Measurements from ENCODE around the gene LAMTOR5. TPM values are rescaled to one million over a fixed set of nuclear protein-coding genes. Genes with fewer than 3 reads are reported as not detected.
"Not testable (repeated sequence)": the region's sequence is repeated elsewhere in the genome, so short reads cannot be mapped to it uniquely, and the experiment has no call there.

Gene LAMTOR5
- total RNA-seq, 1 donor from 2014 or later: 135 TPM

DNA sequence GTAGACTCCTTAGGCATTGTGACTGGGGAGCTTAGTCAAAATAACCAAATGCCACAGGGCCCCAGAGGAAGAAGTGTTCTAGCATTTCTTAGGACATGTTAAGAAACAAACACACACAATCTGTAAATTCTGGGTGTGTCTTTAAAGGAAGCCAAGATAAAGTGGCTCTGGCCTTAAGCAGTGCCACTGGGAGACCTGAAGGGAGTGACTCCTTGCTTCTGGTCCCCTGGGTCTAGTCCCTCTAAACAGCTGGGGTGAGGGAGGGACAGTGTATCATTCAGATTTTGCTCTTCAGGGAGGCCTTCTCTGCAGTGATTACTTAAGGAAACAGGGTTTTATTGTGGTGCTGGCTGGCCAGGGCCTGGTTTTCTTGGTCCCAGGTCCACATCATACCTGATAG, 34.4 kb upstream of the LAMTOR5 start:
- Mint-ChIP-seq H3K9me3 (ENCODE audit: unreplicated experiment) (peaks cover 2% of the 10 kb centered on the region), H3K4me1 (ENCODE audit: low read depth, unreplicated experiment) (no peaks in the 10 kb centered on the region), H3K36me3 (ENCODE audit: unreplicated experiment) (no peaks in the 10 kb centered on the region), H3K4me3 (ENCODE audit: unreplicated experiment) (no peak overlapping the region), H3K27ac (ENCODE audit: unreplicated experiment) (no peak overlapping the region), H3K27me3 (ENCODE audit: unreplicated experiment) (peaks cover 2% of the 10 kb centered on the region)
- TF ChIP-seq CTCF (IDR thresholded peaks at IDR 0.05; ENCODE audit: partially characterized antibody, unreplicated experiment): no peak
- no peak for DNase-seq

- H3K27me3 Mint-ChIP-seq (ENCODE audit: unreplicated experiment): peaks cover under 1% of the 10 kb centered on the region
- no peak overlapping the region for H3K4me3 Mint-ChIP-seq (ENCODE audit: unreplicated experiment)
- no peaks in the 10 kb centered on the region for H3K36me3 Mint-ChIP-seq (ENCODE audit: unreplicated experiment)
- peaks cover 2% of the 10 kb centered on the region for H3K9me3 Mint-ChIP-seq (ENCODE audit: unreplicated experiment)
- no peak for DNase-seq
- no peak for TF ChIP-seq CTCF (IDR thresholded peaks at IDR 0.05; ENCODE audit: partially characterized antibody, unreplicated experiment)
- H3K4me1 Mint-ChIP-seq (ENCODE audit: low read depth, unreplicated experiment): no peaks in the 10 kb centered on the region
- no peak overlapping the region for H3K27ac Mint-ChIP-seq (ENCODE audit: unreplicated experiment)
Observed at GRCh38 chr1:110440877-110441276, 33.4 kb upstream of the LAMTOR5 start.

GRCh38 chr1:110439873-110440272, 32.4 kb upstream of the LAMTOR5 start:
- not testable (repeated sequence) for H3K4me1 Mint-ChIP-seq (ENCODE audit: low read depth, unreplicated experiment); H3K27me3 Mint-ChIP-seq (ENCODE audit: unreplicated experiment); H3K9me3 Mint-ChIP-seq (ENCODE audit: unreplicated experiment); H3K27ac Mint-ChIP-seq (ENCODE audit: unreplicated experiment); H3K4me3 Mint-ChIP-seq (ENCODE audit: unreplicated experiment); H3K36me3 Mint-ChIP-seq (ENCODE audit: unreplicated experiment); DNase-seq

DNA sequence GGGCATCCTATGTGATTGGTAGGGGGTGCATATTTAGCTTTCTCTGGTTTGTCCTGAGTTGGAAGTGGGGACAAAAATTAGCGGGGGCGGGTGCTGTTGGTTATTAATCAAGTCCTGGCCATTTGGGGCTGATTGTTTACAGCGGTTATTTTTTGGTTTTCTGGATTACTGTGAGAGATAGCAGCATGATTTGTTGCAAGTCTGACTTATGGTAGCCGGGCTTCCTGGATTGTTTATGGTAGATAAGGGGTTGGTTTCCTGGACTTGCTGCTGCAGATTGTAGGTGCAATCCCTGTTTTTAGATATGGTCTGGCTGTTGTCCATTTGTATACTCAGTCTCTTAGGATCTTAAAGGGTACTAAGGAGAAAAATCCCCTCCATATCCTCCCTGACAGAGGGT, 31.4 kb upstream of the LAMTOR5 start:
- no peak for TF ChIP-seq CTCF (IDR thresholded peaks at IDR 0.05; ENCODE audit: partially characterized antibody, unreplicated experiment)
- peaks cover 3% of the 10 kb centered on the region for H3K4me1 Mint-ChIP-seq (ENCODE audit: low read depth, unreplicated experiment)
- no peak for DNase-seq
- no peaks in the 10 kb centered on the region for H3K9me3 Mint-ChIP-seq (ENCODE audit: unreplicated experiment)
- no peak overlapping the region for H3K4me3 Mint-ChIP-seq (ENCODE audit: unreplicated experiment)
- no peak overlapping the region for H3K27ac Mint-ChIP-seq (ENCODE audit: unreplicated experiment)
- H3K27me3 Mint-ChIP-seq (ENCODE audit: unreplicated experiment): no peaks in the 10 kb centered on the region
- no peaks in the 10 kb centered on the region for H3K36me3 Mint-ChIP-seq (ENCODE audit: unreplicated experiment)

DNA sequence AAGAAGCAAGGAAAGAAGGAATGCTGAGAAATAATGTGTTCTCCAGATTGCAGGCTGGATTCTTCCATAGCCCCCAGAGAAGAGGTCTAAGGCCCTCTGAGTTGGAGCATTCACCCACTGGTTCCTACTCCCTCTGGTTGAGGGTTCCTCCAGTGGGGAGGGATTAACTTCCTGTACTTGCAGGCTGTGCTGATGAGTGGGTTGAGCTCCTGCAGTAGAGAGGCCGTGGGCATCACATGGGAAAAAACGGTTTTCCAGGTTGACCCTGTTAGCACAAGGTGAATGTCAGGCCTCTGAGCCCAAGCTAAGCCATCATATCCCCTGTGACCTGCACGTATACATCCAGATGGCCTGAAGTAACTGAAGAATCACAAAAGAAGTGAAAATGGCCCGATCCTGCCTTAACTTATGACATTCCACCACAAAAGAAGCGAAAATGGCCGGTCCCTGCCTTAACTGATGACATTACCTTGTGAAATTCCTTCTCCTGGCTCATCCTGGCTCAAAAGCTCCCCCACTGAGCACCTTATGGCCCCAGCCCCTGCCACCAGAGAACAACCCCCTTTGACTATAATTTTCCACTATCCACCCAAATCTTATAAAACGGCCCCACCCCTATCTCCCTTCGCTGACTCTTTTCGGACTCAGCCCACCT, 30.3 kb upstream of the LAMTOR5 start:
- H3K4me1 Mint-ChIP-seq (ENCODE audit: low read depth, unreplicated experiment); DNase-seq; H3K27ac Mint-ChIP-seq (ENCODE audit: unreplicated experiment); H3K27me3 Mint-ChIP-seq (ENCODE audit: unreplicated experiment); H3K9me3 Mint-ChIP-seq (ENCODE audit: unreplicated experiment); H3K4me3 Mint-ChIP-seq (ENCODE audit: unreplicated experiment); H3K36me3 Mint-ChIP-seq (ENCODE audit: unreplicated experiment): not testable (repeated sequence)

- H3K4me3 Mint-ChIP-seq (ENCODE audit: unreplicated experiment): no peak overlapping the region
- H3K4me1 Mint-ChIP-seq (ENCODE audit: low read depth, unreplicated experiment): peaks cover 5% of the 10 kb centered on the region
- DNase-seq: no peak
- H3K36me3 Mint-ChIP-seq (ENCODE audit: unreplicated experiment): no peaks in the 10 kb centered on the region
- H3K27ac Mint-ChIP-seq (ENCODE audit: unreplicated experiment): no peak overlapping the region
- no peak for TF ChIP-seq CTCF (IDR thresholded peaks at IDR 0.05; ENCODE audit: partially characterized antibody, unreplicated experiment)
- H3K27me3 Mint-ChIP-seq (ENCODE audit: unreplicated experiment): peaks cover 2% of the 10 kb centered on the region
- H3K9me3 Mint-ChIP-seq (ENCODE audit: unreplicated experiment): no peaks in the 10 kb centered on the region
Observed at GRCh38 chr1:110436635-110437034, 29.1 kb upstream of the LAMTOR5 start.

Measured in glutamatergic neuron (in vitro differentiated cells).